Fibroblast of skin of left quadriceps (primary cell): Measurements from ENCODE around the gene CRB1.

Experiments used
- DNase-seq, 2 experiments: peaks; one replicate each; pipeline ENCODE4 v3.0.0-alpha.2; 2013; ENCODE audit warnings: low read depth in 2 of 2

The CRB1 gene

DNA sequence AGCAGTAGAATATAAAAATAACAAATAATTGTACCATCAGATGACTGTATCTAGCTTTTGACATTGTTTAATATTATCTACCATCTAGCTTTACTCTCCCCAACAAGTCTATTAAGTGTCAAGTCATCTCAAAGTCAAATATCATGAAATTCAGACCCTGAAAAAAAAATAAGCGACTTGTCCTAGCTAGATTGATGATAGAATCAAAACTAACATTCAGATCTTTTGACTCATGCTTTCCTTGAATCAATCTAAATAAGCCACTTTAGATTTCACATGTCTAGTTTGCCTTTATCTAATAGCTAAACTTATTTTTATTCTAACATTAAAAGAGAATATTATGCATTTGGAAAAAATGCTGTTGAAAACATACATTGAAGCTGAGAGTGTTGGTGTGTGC is 35.4 kb downstream of the CRB1 start:
- no peak for DNase-seq

DNA sequence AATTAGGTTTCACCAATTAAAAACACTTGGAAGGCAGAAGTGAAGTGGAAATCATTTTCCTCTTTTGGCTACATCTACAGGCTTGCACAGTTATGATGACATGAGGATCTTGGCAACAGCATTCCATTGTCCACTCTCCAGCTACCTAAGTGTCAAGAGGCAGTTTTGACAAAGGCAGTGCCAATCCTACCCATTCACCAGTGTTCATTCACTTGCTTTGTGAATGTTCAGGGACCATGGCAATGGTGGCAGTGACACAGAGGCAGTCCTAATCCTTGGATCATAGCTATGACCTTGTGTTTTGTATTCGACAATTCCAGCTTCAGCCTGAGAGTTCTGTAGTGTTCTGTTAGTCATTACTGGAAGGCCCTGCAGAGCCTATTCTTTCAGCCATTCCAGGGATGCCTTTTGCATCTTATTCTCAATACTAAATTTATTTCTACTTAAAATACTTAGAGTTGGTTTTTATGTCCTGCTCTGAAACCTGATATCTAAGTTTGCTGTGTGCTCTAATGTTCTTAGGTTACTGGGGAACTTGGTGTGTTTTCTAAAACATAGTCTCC is 36.7 kb downstream of the CRB1 start:
- peak in 1 of 2 experiments; percentile 7 for DNase-seq

GRCh38 chr1:197305925-197306324 is 37.9 kb downstream of the CRB1 start:
- no peak for DNase-seq

- DNase-seq: no peak
Measured at GRCh38 chr1:197306381-197307062, 38.5 kb downstream of the CRB1 start.

DNA sequence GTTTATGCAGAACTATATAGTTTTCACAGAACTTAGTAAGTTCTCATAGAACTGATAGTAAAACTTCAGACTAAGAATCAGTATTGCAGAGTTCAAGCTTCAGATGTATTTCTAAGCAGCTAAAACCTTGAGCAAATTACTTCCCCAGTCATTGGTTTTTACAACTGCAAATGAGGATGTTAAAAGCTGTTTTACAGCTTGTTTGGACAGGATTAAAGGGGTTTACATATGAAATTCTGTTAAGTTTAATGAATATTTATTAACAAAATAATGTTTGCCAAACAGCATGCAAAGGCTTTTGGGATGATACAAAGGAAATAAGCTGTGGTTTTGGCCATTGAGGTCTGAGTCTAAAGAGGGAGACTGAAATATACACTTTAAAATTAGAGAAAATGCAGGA is 39.1 kb downstream of the CRB1 start:
- no peak for DNase-seq

GRCh38 chr1:197307551-197307950 is 39.5 kb downstream of the CRB1 start:
- DNase-seq: no peak

GRCh38 chr1:197311081-197311480 is 43.0 kb downstream of the CRB1 start:
- DNase-seq: no peak

DNA sequence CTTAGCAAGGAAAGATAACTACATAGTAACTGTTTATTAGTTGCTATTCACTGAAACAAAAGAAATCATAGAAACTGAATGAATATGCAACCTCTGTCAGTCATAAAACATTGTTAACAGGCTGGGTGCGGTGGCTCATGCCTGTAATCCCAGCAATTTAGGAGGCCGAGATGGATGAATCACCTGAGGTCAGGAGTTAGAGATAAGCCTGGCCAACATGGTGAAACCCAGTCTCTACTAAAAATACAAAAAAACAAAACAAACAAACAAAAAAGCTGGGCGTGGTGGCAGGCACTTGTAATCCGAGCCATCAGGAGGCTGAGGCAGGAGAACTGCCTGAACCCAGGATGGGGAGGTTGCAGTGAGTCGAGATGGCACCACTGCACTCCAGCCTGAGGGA is 44.1 kb downstream of the CRB1 start:
- no peak for DNase-seq

- no peak for DNase-seq
Measured at GRCh38 chr1:197313713-197314112, 45.7 kb downstream of the CRB1 start.

- no peak for DNase-seq
Measured at GRCh38 chr1:197314682-197315081, 46.6 kb downstream of the CRB1 start.

DNA sequence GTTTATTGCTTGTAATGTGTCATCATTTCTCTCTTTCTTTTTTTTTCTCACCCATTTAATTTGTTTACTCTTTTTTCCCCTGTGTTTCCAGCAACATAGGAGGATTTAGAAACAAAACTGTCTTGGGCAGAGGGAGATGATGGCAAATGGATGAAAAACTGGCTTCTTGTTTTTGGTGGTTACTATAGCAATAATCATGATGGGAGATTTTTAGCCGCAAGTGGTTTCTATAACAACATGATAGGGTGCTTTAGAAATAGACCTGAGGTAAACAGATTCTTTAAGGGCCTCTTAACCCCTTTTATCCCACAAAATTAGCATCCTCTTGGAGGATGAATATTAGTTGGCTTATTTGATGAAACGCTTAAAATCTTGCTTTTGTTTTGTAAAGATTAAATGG is 51.6 kb downstream of the CRB1 start:
- no peak for DNase-seq

GRCh38 chr1:197320991-197321531 is 53.0 kb downstream of the CRB1 start:
- peak; percentile 33 to 34 for DNase-seq

- DNase-seq: no peak
Measured at GRCh38 chr1:197321811-197322210, 53.8 kb downstream of the CRB1 start.

DNA sequence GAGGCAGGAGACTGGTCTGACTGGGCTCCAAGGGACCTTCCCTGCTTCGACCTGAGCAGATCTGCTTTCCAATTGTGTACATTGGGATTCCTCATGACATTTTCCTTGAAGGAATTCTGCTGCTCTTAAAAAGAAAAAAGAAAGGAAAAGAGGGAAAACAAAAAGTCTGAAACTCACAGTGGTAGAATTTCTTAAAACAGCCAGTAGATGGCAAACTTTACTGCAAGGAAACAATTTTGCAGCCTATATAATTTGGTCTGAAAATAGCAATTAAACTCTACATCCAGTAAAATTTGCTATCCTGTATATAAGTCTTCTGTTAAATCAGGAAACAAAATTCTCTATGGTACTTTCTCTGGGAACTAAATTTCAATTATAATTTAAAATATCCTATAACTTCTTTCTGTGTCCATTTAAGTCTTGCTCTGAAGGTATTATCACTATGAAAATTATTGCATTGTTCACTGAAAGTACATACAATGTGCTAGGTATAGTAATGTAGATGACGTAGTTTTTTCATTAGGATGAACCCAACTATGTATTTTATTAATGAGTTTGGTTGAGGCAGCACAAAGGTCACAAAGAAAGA is 59.8 kb downstream of the CRB1 start:
- DNase-seq: no peak

DNA sequence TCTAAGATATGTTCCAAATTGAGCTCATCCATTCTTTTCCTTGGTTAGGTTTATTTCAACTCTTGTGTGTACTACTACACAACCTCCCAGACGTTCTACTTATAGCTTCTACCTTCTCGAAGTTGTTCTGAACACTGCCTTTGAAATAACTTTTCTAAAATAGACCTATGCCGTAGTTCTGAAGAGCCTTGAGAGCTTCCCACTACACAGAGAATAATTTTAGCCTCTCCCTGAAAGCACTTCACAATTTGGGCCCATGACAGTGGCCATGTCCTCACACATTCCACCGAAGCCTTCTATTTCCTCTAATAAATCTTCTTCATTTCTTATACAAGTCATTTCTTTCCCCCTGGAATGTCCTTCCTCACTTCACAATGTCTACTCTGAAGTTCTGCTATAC is 62.2 kb downstream of the CRB1 start:
- DNase-seq: no peak

DNA sequence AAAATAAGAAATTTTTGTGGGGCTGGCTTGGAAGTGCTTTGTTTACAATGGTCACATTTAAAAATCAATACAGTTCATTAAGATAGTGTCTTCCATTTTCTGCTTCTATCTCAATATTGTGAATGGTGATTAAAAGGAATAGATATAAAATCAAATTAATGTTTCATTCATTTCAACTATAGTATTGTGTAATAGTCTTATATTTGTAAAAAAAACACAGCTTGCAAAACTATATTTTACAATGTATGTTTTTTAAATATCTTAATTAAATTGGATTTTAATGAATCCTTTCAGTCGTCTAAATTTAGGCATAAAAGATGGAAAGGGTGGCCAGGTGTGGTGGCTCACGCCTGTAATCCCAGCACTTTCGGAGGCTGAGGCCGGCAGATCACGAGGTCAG is 63.5 kb downstream of the CRB1 start:
- DNase-seq: no peak

DNA sequence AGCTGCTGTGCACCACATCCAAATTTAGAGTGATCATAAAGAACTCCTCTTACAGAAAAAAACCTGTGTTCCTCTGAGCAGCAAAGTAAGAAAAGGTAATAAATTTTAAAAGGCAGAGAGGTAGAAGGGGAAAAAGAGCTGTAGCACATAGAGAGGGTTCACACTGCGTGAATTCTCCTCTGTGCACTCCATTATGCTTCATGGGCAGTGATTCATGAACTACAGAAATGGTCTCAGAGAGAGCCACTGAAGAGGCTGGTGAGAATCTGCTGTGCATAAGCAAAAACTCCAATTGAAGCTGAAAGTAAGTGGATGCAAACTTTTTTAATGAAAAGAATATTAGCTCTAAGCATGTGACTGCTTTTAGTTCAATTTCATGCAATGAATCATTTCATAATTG is 65.0 kb downstream of the CRB1 start:
- DNase-seq: no peak

GRCh38 chr1:197336571-197336970 is 68.5 kb downstream of the CRB1 start:
- no peak for DNase-seq

DNA sequence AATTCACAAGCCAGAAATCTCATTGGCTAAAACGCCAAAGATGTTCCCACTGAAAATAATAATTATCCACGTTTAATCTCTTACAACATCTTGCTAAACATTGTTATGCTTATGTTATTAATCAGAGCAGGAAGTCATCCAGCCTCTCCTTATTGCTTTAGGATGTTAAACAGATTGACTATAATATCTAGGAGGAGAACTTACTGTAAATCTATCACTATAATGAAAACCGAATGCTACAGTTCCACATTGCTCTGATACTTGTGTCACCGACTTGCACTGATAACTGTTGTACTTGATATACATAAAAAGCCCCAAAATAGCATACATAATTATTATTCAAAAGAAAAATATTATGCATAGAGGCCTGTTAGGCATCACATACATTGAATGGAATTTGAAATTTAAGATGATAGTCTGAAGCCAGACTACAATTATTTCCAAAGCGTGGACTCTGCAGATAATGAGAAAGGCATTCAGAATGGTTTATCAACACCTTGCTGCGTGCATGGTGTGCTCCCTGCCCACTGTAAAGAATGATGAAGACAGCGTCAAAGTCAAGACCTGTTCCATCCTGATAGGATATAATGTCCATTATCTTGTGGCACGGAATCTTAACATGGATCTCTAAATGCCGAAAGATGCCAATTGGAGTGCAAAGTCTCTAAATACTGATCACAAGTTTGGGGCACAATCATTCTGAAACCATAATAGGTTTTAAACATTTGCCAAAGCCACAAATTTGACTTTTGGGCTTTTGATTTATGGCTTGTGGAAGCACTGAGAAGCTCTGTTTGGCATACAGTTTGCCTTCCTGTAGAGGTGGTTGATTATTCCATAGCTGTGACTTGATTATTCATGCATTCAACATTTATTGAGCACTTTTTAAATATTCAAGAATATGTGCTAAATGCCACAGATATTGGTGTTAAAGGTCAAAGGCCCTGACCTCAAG is 71.3 kb downstream of the CRB1 start:
- DNase-seq: peak; percentile 31 to 39

DNA sequence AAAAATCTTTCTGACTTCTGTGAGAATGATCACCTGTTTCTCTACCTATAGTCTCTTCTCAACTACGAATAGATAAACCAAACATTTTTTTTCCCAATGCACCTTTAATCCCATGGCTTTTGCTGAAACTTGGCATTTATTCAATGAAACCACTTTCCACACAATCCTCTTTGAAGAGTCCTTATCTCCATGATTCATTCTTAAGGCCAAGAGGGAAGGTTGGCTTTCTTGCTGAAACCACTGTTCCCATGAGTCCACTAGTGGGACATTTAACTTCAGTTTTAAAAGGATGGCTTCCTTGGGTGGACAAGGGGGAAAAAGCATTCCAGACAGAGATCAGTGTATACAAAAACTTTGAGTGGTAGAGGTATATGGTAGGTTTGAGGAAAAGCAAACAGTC is 73.6 kb downstream of the CRB1 start:
- DNase-seq: no peak

DNA sequence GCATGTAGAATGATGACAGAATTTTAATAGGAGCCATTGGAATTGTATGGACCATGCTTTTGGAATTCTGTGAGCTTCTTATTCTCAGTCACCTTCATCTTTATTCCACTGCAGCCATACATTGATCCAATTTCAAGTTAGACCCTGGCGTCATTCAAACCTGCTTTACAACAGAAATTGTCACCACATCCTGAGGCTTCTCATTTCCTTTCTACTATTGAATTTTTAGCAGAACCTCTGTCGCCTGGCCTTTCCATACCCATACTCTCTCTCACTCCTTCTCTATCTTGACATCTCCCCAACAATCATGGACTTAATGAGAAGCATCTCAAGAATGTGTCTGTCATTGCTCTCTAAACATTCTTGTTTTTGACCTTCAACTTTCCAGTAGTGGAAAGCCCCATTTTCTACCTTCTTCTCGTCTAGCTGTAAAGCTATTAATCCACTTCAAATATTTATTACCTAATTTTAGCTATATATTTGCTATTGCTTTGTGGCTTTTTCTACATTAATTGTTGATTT is 74.1 kb downstream of the CRB1 start:
- DNase-seq: no peak

GRCh38 chr1:197342669-197343068 is 74.6 kb downstream of the CRB1 start:
- DNase-seq: no peak
